ENCODE results near the gene ROCK2. TPM values are rescaled to one million over a fixed set of nuclear protein-coding genes. Genes with fewer than 3 reads are reported as not detected.
A peak's percentile ranks its signal among the peaks of the same experiment; 100 is the strongest.

ROCK2 gene
- polyA plus RNA-seq, 1 donor (not counting 4 experiments of a cell fraction or from before 2014, with no cell fraction given), result 12.6 TPM

- Histone ChIP-seq H3K9ac (ENCODE audit: control insufficient read depth, extremely low read depth, insufficient read depth, low read length) (no peak overlapping the region), H3K9me3 (ENCODE audit: control insufficient read depth, low read depth, low read length) (no peaks in the 10 kb centered on the region), H3K4me2 (ENCODE audit: control insufficient read depth, extremely low read depth, insufficient read depth, low read depth, low read length) (no peak overlapping the region), H3K27me3 (ENCODE audit: control insufficient read depth, extremely low read depth, insufficient read depth, low read length) (no peaks in the 10 kb centered on the region), H3K4me1 (ENCODE audit: control insufficient read depth, extremely low read depth, insufficient read depth, low read length) (peaks cover 26% of the 10 kb centered on the region), H3K36me3 (ENCODE audit: control insufficient read depth in 2 of 2, extremely low read depth in 1 of 2, insufficient read depth in 2 of 2, low read length in 2 of 2) (no peaks in the 10 kb centered on the region), H3K27ac (ENCODE audit: control insufficient read depth, insufficient read depth, low read length) (no peak overlapping the region), H4K20me1 (ENCODE audit: control insufficient read depth, extremely low read depth, insufficient read depth, low read length) (peaks cover 3% of the 10 kb centered on the region), H3K9me1 (ENCODE audit: control insufficient read depth, extremely low read depth, insufficient read depth, low read length) (no peaks in the 10 kb centered on the region), H3K4me3 (ENCODE audit: control insufficient read depth in 2 of 3, extremely low read depth in 1 of 3, insufficient read depth in 2 of 3, low read depth in 1 of 3, low read length in 3 of 3) (no peak overlapping the region), H3K79me2 (ENCODE audit: control insufficient read depth, insufficient read depth, low read length) (no peaks in the 10 kb centered on the region), H2AFZ (ENCODE audit: control insufficient read depth, low read length) (no peak overlapping the region)
- TF ChIP-seq EZH2 (IDR thresholded peaks at IDR 0.05; ENCODE audit: low read length) (no peak), CTCF (optimal IDR thresholded peaks at IDR 0.05 in 1 of 3, IDR thresholded peaks at IDR 0.05 in 1 of 3, conservative IDR thresholded peaks at IDR 0.05 in 1 of 3; ENCODE audit: extremely low read depth in 1 of 3, insufficient read depth in 2 of 3, low read length in 3 of 3) (no peak)
- no peak for DNase-seq (ENCODE audit: low read depth, low spot score)
- FAIRE-seq, result no peak
- dilution Hi-C loops (cut with MboI; ENCODE audit: extremely low pct_ligation_motif_present, low sequenced_read_pairs), result no loop called here
Observed at GRCh38 chr2:11387100-11387390, 42.6 kb upstream of the ROCK2 start.

- Histone ChIP-seq H3K4me3 (ENCODE audit: control insufficient read depth in 2 of 3, extremely low read depth in 1 of 3, insufficient read depth in 2 of 3, low read depth in 1 of 3, low read length in 3 of 3) (no peak overlapping the region), H3K4me1 (ENCODE audit: control insufficient read depth, extremely low read depth, insufficient read depth, low read length) (peaks cover 18% of the 10 kb centered on the region), H3K27me3 (ENCODE audit: control insufficient read depth, extremely low read depth, insufficient read depth, low read length) (no peaks in the 10 kb centered on the region), H3K9me3 (ENCODE audit: control insufficient read depth, low read depth, low read length) (no peaks in the 10 kb centered on the region), H3K27ac (ENCODE audit: control insufficient read depth, insufficient read depth, low read length) (no peak overlapping the region), H3K79me2 (ENCODE audit: control insufficient read depth, insufficient read depth, low read length) (no peaks in the 10 kb centered on the region), H4K20me1 (ENCODE audit: control insufficient read depth, extremely low read depth, insufficient read depth, low read length) (peaks cover 3% of the 10 kb centered on the region), H3K9ac (ENCODE audit: control insufficient read depth, extremely low read depth, insufficient read depth, low read length) (no peak overlapping the region), H3K36me3 (ENCODE audit: control insufficient read depth in 2 of 2, extremely low read depth in 1 of 2, insufficient read depth in 2 of 2, low read length in 2 of 2) (no peaks in the 10 kb centered on the region), H3K4me2 (ENCODE audit: control insufficient read depth, extremely low read depth, insufficient read depth, low read depth, low read length) (peak overlapping the region; percentile 31), H3K9me1 (ENCODE audit: control insufficient read depth, extremely low read depth, insufficient read depth, low read length) (no peaks in the 10 kb centered on the region), H2AFZ (ENCODE audit: control insufficient read depth, low read length) (peak overlapping the region; percentile 5)
- dilution Hi-C loops (cut with MboI; ENCODE audit: extremely low pct_ligation_motif_present, low sequenced_read_pairs), result no loop called here
- TF ChIP-seq EZH2 (IDR thresholded peaks at IDR 0.05; ENCODE audit: low read length) (no peak), CTCF (optimal IDR thresholded peaks at IDR 0.05 in 1 of 3, IDR thresholded peaks at IDR 0.05 in 1 of 3, conservative IDR thresholded peaks at IDR 0.05 in 1 of 3; ENCODE audit: extremely low read depth in 1 of 3, insufficient read depth in 2 of 3, low read length in 3 of 3) (no peak)
- FAIRE-seq (no peak), DNase-seq (ENCODE audit: low read depth, low spot score) (no peak)
Observed at GRCh38 chr2:11385847-11386246, 41.4 kb upstream of the ROCK2 start.
